ENCODE measurements around the gene ERCC1. TPM values are rescaled to one million over a fixed set of nuclear protein-coding genes. Genes with fewer than 3 reads are reported as not detected.

The ERCC1 gene
- total and polyA plus RNA-seq, 7 donors, result 27.3 to 67.0 (median 41.8) TPM

GRCh38 chr19:45442778-45443461 is 19.2 kb upstream of the ERCC1 start:
- H3K4me3 ChIP-seq, result peak overlapping the region; percentile 27 to 54 (median 46)
- intact Hi-C loops (cut with DNase I), result no loop called here
- H3K9me3 ChIP-seq, result no peaks in the 10 kb centered on the region
- DNase-seq, result peak; percentile 80
- H3K27ac ChIP-seq, result peak overlapping the region; percentile 91 to 95 (median 94)
- no peaks in the 10 kb centered on the region for H3K36me3 ChIP-seq
- WGBS, 2 donors, result 6 to 10% methylated on average over 15 of the region's 15 CpGs
- peaks cover 0 to 36% (median 32%) of the 10 kb centered on the region in 4 donors for H3K4me1 ChIP-seq
- H3K27me3 ChIP-seq, result no peaks in the 10 kb centered on the region
- TF ChIP-seq POLR2AphosphoS5 (IDR thresholded peaks at IDR 0.05), result peak in 1 of 4 donors; percentile 45
- TF ChIP-seq POLR2A (IDR thresholded peaks at IDR 0.05), result no peak
- no peak for TF ChIP-seq CTCF (IDR thresholded peaks at IDR 0.05)
- peak in 1 of 4 donors; percentile 13 for TF ChIP-seq EP300 (IDR thresholded peaks at IDR 0.05)

GRCh38 chr19:45442408-45442777 is 18.7 kb upstream of the ERCC1 start:
- peaks cover 0 to 36% (median 32%) of the 10 kb centered on the region in 4 donors for H3K4me1 ChIP-seq
- intact Hi-C loops (cut with DNase I), result no loop called here
- peak overlapping the region; percentile 91 to 95 (median 94) for H3K27ac ChIP-seq
- H3K4me3 ChIP-seq, result no peak overlapping the region
- WGBS, 2 donors, result 60 to 82% methylated on average over 2 of the region's 2 CpGs
- DNase-seq, result no peak
- no peaks in the 10 kb centered on the region for H3K9me3 ChIP-seq
- TF ChIP-seq POLR2A (IDR thresholded peaks at IDR 0.05) (no peak), EP300 (IDR thresholded peaks at IDR 0.05) (no peak)
- H3K27me3 ChIP-seq, result no peaks in the 10 kb centered on the region
- H3K36me3 ChIP-seq, result no peaks in the 10 kb centered on the region

GRCh38 chr19:45440873-45441654 is 17.3 kb upstream of the ERCC1 start:
- no peak overlapping the region for H3K4me3 ChIP-seq
- no peak for TF ChIP-seq CTCF (IDR thresholded peaks at IDR 0.05)
- no peak for TF ChIP-seq POLR2AphosphoS5 (IDR thresholded peaks at IDR 0.05)
- TF ChIP-seq POLR2A (IDR thresholded peaks at IDR 0.05), result no peak
- TF ChIP-seq EP300 (IDR thresholded peaks at IDR 0.05), result no peak
- intact Hi-C loops (cut with DNase I), result no loop called here
- DNase-seq, result no peak
- H3K36me3 ChIP-seq, result no peaks in the 10 kb centered on the region
- peak overlapping the region; percentile 93 to 96 (median 94) for H3K27ac ChIP-seq
- no peaks in the 10 kb centered on the region for H3K27me3 ChIP-seq
- H3K9me3 ChIP-seq, result no peaks in the 10 kb centered on the region
- peaks cover 0 to 36% (median 32%) of the 10 kb centered on the region in 4 donors for H3K4me1 ChIP-seq
- 88% methylated on average over 9 of the region's 9 CpGs for WGBS, 2 donors

- Histone ChIP-seq H3K4me1 (peaks cover 0 to 36% (median 32%) of the 10 kb centered on the region in 4 donors), H3K4me3 (peak overlapping the region; percentile 55 to 71 (median 66)), H3K27me3 (no peaks in the 10 kb centered on the region), H3K36me3 (no peaks in the 10 kb centered on the region), H3K27ac (peak overlapping the region; percentile 93 to 96 (median 94)), H3K9me3 (no peaks in the 10 kb centered on the region)
- no peak for DNase-seq
- intact Hi-C loops (cut with DNase I), result no loop called here
- TF ChIP-seq POLR2AphosphoS5 (IDR thresholded peaks at IDR 0.05) (no peak), EP300 (IDR thresholded peaks at IDR 0.05) (no peak), POLR2A (IDR thresholded peaks at IDR 0.05) (no peak), CTCF (IDR thresholded peaks at IDR 0.05) (no peak)
- WGBS, 2 donors, result 63 to 67% methylated on average over 9 of the region's 9 CpGs
Observed at GRCh38 chr19:45440259-45440638, 16.5 kb upstream of the ERCC1 start.
